ENCODE measurements around the gene ADAM12. TPM values are rescaled to one million over a fixed set of nuclear protein-coding genes. Genes with fewer than 3 reads are reported as not detected.

Gene ADAM12
- total and polyA plus RNA-seq, 2 experiments from 2014 or later, result 0.13 to 0.87 TPM

GRCh38 chr10:126060261-126060931, 327.9 kb downstream of the ADAM12 start:
- Histone ChIP-seq H3K4me2 (no peak overlapping the region), H3K4me3 (no peak overlapping the region), H3K27ac (ENCODE audit: low read depth) (no peak overlapping the region), H3K4me1 (ENCODE audit: insufficient read depth) (no peaks in the 10 kb centered on the region), H3K79me2 (replicated peaks; ENCODE audit: insufficient read depth) (no peaks in the 10 kb centered on the region), H3K9me2 (ENCODE audit: insufficient read depth) (no peaks in the 10 kb centered on the region), H4K20me1 (replicated peaks; ENCODE audit: insufficient read depth) (no peaks in the 10 kb centered on the region), H3F3A (replicated peaks; ENCODE audit: low read depth) (no peaks in the 10 kb centered on the region), H3K36me3 (ENCODE audit: insufficient read depth) (no peaks in the 10 kb centered on the region), H3K27me3 (ENCODE audit: insufficient read depth) (no peaks in the 10 kb centered on the region), H2AFZ (0 out of 2 replicates have a peak overlapping the region, but pooled peaks have one; percentile 23)
- Mint-ChIP-seq H3K9me3 (no peaks in the 10 kb centered on the region), H3K4me3 (no peak overlapping the region), H3K4me1 (peaks cover 9% of the 10 kb centered on the region; the same call in 2 of the 3 replicates), H3K27me3 (ENCODE audit: insufficient read depth, low read depth, poor library complexity) (peaks cover 2% of the 10 kb centered on the region), H3K36me3 (ENCODE audit: low read depth) (peaks cover 2% of the 10 kb centered on the region; the same call in 2 of the 3 replicates), H3K27ac (no peak overlapping the region)
- no peak for ATAC-seq
- no peak for DNase-seq (ENCODE audit: low spot score)
- TF ChIP-seq CTCF (conservative IDR thresholded peaks at IDR 0.05; ENCODE audit: low read depth in 2 of 2), result no peak
- TF ChIP-seq POLR2AphosphoS5 (IDR thresholded peaks at IDR 0.05; ENCODE audit: low read depth), result no peak

GRCh38 chr10:126059076-126059826, 329.0 kb downstream of the ADAM12 start:
- DNase-seq (ENCODE audit: low spot score), result no peak
- peaks cover 9% of the 10 kb centered on the region; the same call in 2 of the 3 replicates for H3K4me1 Mint-ChIP-seq
- H3K4me1 ChIP-seq (ENCODE audit: insufficient read depth), result no peaks in the 10 kb centered on the region
- H3K27ac Mint-ChIP-seq, result no peak overlapping the region
- no peak overlapping the region for H3K4me3 ChIP-seq
- H3K36me3 Mint-ChIP-seq (ENCODE audit: low read depth), result peaks cover 2% of the 10 kb centered on the region; the same call in 2 of the 3 replicates
- H3K9me2 ChIP-seq (ENCODE audit: insufficient read depth), result no peaks in the 10 kb centered on the region
- no peak overlapping the region for H3K4me3 Mint-ChIP-seq
- no peaks in the 10 kb centered on the region for H3K36me3 ChIP-seq (ENCODE audit: insufficient read depth)
- H3K27me3 Mint-ChIP-seq (ENCODE audit: insufficient read depth, low read depth, poor library complexity), result peaks cover 2% of the 10 kb centered on the region
- H3K27me3 ChIP-seq (ENCODE audit: insufficient read depth), result no peaks in the 10 kb centered on the region
- no peak overlapping the region for H2AFZ ChIP-seq
- no peak overlapping the region for H3K27ac ChIP-seq (ENCODE audit: low read depth)
- no peaks in the 10 kb centered on the region for H3K9me3 Mint-ChIP-seq
- no peak for ATAC-seq
- no peaks in the 10 kb centered on the region for H3K79me2 ChIP-seq (replicated peaks; ENCODE audit: insufficient read depth)
- H3F3A ChIP-seq (replicated peaks; ENCODE audit: low read depth), result no peaks in the 10 kb centered on the region
- H3K4me2 ChIP-seq, result no peak overlapping the region
- H4K20me1 ChIP-seq (replicated peaks; ENCODE audit: insufficient read depth), result no peaks in the 10 kb centered on the region
- TF ChIP-seq POLR2AphosphoS5 (IDR thresholded peaks at IDR 0.05; ENCODE audit: low read depth) (no peak), ZNF114 (CRISPR knock-in tag; IDR thresholded peaks at IDR 0.05) (no peak), ZNF462 (CRISPR knock-in tag; IDR thresholded peaks at IDR 0.05) (no peak), JUNB (IDR thresholded peaks at IDR 0.05; ENCODE audit: unreplicated experiment) (no peak), STAT1 (IDR thresholded peaks at IDR 0.05; ENCODE audit: unreplicated experiment) (no peak), REST (IDR thresholded peaks at IDR 0.05; ENCODE audit: unreplicated experiment) (no peak), NANOG (IDR thresholded peaks at IDR 0.05; ENCODE audit: borderline replicate concordance) (no peak)
